HG03108 (cell line): ENCODE measurements around the gene FOXO1.

Source experiments
- ATAC-seq: cut with Tn5 transposase; IDR thresholded peaks from one replicate; pipeline ENCODE4 v1.9.1; 2021; ENCODE audit warnings: moderate library complexity; ENCODE audit not compliant: unreplicated experiment

The FOXO1 gene

GRCh38 chr13:40517486-40518480 is 148.7 kb downstream of the FOXO1 start:
- peak; percentile 69 for ATAC-seq

GRCh38 chr13:40515702-40516101 is 150.7 kb downstream of the FOXO1 start:
- no peak for ATAC-seq

- no peak for ATAC-seq
These were observed 151.6 kb downstream of the FOXO1 start for GRCh38 chr13:40514802-40515201.

GRCh38 chr13:40509876-40510275 is 156.6 kb downstream of the FOXO1 start:
- no peak for ATAC-seq

DNA sequence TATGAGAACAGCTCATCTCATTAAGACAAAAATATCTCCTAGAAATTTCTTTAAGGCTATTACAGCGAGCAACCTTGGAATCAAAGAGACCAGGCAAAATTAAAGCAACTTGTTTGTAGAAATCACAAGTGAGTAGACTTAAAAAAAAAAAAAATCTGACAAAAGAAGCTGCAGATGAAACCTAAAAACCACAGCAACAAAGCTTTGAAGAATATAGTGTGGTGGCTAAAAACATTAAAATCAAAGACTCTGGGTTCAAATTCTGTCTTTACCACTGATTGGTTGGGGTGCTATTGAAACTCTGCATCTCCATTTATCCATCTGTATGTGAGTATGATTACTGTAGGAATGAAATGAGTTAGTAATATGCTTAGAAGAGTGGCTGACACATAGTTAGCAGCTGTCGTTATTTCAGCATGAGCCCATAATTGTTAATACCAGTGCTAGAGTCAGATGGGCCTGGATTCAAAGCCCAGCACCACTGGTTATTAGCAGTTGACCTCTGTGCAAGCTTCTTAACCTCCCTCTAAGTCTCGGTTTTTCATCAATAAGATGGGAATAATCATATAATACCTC is 157.6 kb downstream of the FOXO1 start:
- no peak for ATAC-seq

DNA sequence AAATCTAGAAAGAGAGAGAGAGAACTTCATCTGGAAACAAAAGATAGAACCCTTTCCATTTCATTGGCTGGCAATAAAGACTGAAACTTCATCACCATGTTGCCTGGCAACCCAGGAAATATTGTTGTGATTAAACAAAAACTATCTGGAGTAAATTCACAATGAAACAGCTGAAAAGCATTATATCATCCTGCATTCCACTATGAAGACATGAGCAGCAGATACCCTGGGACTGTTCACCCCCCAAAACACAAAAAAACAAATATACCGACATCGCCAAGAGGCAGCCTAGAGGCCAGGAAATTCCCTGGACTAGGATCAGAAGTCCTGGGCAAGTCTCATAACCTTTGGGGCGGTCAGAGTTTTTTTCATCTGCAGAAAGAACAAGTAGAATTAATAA is 158.3 kb downstream of the FOXO1 start:
- no peak for ATAC-seq

DNA sequence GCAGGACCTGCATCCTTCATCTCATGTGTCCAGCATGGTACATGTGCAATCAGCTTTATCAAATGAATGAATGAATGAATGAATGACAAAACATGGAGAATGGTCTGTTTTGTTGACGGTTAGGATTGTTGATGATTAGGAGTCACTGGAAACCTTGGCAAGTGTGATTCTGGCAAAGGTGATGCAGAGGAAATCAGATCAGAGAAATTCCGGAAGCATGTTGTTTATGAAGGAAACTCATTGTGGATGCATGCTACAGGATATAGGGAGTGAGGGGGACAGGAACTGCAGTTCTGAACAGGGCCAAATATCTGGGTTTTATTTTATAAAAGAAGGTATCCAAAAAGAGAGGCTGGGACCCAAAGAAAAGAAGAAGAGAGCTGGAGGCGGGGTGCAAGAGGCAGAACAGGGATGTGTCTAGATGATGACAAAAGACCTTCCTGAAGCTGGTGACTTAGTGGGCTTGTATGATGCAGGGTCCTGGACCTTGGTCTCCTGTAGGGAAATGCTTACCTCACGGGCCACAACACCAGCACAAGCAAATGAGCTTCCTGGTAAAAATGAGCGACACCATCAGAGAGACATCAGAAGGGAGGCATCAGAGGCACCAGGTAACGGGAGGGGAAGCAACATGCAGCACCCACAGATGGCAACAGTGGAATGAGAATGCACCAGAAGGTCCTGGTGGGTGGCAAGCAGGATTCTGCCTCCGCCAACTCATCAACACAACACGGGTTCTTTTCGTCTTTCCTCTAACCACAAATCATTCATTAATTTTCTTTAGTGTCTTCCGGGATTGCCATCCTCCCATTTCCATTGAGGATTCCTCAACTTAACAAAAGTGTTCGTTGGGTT is 159.6 kb downstream of the FOXO1 start:
- no peak for ATAC-seq
